Ovary (tissue), 1 donor: ENCODE data around the gene RIN3.

Experiments used
- EP300 ChIP-seq: sonication (generic); formaldehyde crosslinking; IDR thresholded peaks from one replicate; pipeline ENCODE4 v1.6.1; 2017; ENCODE audit warnings: antibody characterized with exemption
- POLR2A ChIP-seq: fragments of 450-650 bp; IDR thresholded peaks from one replicate; pipeline ENCODE4 v1.6.1; 2017; ENCODE audit warnings: antibody characterized with exemption, mild to moderate bottlenecking, moderate library complexity

DNA sequence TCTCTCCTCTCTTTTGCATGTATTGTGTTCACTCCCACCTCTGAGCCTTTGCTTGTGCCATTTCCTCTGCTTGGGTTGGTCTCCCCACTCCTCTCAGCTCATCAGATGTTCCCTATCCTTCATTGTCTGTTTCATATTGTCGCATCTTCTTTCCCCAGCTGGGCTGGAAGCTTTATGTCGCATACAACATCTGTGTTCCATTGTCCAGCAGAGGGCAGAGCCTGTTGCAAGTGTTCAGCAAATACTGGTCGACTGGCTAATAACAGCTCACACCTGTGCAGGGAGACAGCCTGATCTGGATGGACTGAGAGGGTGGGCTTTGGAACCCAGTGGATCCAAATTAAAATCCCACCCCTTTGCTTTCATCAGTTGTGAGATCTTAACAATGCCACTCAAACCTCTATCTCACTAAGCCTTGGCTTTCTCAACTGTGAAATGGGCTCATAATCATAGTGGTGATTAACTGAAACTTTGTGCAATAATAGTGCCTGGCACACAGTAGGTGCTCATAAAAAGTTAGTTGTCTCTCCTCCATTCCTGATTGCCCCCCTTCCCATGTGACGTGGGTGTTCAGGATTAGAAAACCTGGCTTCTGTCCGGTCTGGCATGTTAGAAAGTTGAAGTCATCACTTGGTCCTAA lies 75.8 kb downstream of the RIN3 start:
- TF ChIP-seq POLR2A = no peak
- no peak for TF ChIP-seq EP300
